ENCODE measurements around the gene ASPSCR1. TPM values are rescaled to one million over a fixed set of nuclear protein-coding genes. Genes with fewer than 3 reads are reported as not detected.

Gene ASPSCR1
- total and polyA plus RNA-seq, 2 of the 13 experiments (the other 11 are each of a cell fraction or from before 2014, with no cell fraction given), result 274 to 314 TPM

- TF ChIP-seq HOXA9 (CRISPR knock-in tag; IDR thresholded peaks at IDR 0.05; ENCODE audit: borderline replicate concordance) (no peak), NBN (conservative IDR thresholded peaks at IDR 0.05) (no peak), ZNF607 (CRISPR knock-in tag; IDR thresholded peaks at IDR 0.05; ENCODE audit: borderline replicate concordance) (peak; percentile 56; the same call in 1 of the 2 replicates), KLF15 (CRISPR knock-in tag; IDR thresholded peaks at IDR 0.05; ENCODE audit: borderline replicate concordance) (no peak), ZNF703 (CRISPR knock-in tag; IDR thresholded peaks at IDR 0.05; ENCODE audit: borderline replicate concordance) (no peak), ZNF343 (CRISPR knock-in tag; IDR thresholded peaks at IDR 0.05) (0 out of 2 replicates have a peak, but pooled peaks have one; percentile 33), GATAD1 (CRISPR knock-in tag; IDR thresholded peaks at IDR 0.05) (0 out of 2 replicates have a peak, but pooled peaks have one; percentile 42), GATAD2A (CRISPR knock-in tag; IDR thresholded peaks at IDR 0.05) (peak; percentile 47; the same call in 1 of the 2 replicates), THAP9 (CRISPR knock-in tag; IDR thresholded peaks at IDR 0.05; ENCODE audit: borderline replicate concordance) (peak; percentile 53; the same call in 1 of the 2 replicates), SP4 (CRISPR knock-in tag; IDR thresholded peaks at IDR 0.05) (0 out of 2 replicates have a peak, but pooled peaks have one; percentile 17), ZNF230 (CRISPR knock-in tag; IDR thresholded peaks at IDR 0.05) (no peak), ZNF326 (CRISPR knock-in tag; IDR thresholded peaks at IDR 0.05; ENCODE audit: borderline replicate concordance) (no peak; the same call in 1 of the 2 replicates), KDM2A (CRISPR knock-in tag; IDR thresholded peaks at IDR 0.05; ENCODE audit: borderline replicate concordance, low read depth) (peak; percentile 50; the same call in 1 of the 2 replicates), AKAP8 (CRISPR knock-in tag; IDR thresholded peaks at IDR 0.05) (no peak), CREM (IDR thresholded peaks at IDR 0.05) (no peak), CREM (CRISPR knock-in tag; IDR thresholded peaks at IDR 0.05) (no peak), KDM3A (CRISPR knock-in tag; IDR thresholded peaks at IDR 0.05; ENCODE audit: low read depth) (no peak), FOXP1 (IDR thresholded peaks at IDR 0.05) (no peak), FOXP1 (CRISPR knock-in tag; IDR thresholded peaks at IDR 0.05) (no peak), ZBTB42 (CRISPR knock-in tag; IDR thresholded peaks at IDR 0.05) (no peak), ELF1 (CRISPR knock-in tag; IDR thresholded peaks at IDR 0.05) (no peak), RELA (CRISPR knock-in tag; IDR thresholded peaks at IDR 0.05) (no peak; the same call in 1 of the 2 replicates), TAF1 (CRISPR knock-in tag; IDR thresholded peaks at IDR 0.05) (peak; percentile 44), RBFOX2 (IDR thresholded peaks at IDR 0.05; ENCODE audit: low read depth, low read length) (no peak), SPEN (CRISPR knock-in tag; IDR thresholded peaks at IDR 0.05; ENCODE audit: low read depth) (no peak; the same call in 1 of the 2 replicates)
- TF ChIP-seq, protein P1, sequence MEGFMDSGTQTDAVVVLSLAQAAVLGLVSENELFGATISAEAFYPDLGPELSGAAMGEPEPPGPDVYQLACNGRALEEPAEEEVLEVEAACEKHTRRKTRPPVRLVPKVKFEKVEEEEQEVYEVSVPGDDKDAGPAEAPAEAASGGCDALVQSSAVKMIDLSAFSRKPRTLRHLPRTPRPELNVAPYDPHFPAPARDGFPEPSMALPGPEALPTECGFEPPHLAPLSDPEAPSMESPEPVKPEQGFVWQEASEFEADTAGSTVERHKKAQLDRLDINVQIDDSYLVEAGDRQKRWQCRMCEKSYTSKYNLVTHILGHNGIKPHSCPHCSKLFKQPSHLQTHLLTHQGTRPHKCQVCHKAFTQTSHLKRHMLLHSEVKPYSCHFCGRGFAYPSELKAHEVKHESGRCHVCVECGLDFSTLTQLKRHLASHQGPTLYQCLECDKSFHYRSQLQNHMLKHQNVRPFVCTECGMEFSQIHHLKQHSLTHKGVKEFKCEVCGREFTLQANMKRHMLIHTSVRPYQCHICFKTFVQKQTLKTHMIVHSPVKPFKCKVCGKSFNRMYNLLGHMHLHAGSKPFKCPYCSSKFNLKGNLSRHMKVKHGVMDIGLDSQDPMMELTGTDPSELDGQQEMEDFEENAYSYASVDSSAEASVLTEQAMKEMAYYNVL (CRISPR knock-in tag; IDR thresholded peaks at IDR 0.05; ENCODE audit: borderline replicate concordance), result no peak
- TF ChIP-seq, protein P2, sequence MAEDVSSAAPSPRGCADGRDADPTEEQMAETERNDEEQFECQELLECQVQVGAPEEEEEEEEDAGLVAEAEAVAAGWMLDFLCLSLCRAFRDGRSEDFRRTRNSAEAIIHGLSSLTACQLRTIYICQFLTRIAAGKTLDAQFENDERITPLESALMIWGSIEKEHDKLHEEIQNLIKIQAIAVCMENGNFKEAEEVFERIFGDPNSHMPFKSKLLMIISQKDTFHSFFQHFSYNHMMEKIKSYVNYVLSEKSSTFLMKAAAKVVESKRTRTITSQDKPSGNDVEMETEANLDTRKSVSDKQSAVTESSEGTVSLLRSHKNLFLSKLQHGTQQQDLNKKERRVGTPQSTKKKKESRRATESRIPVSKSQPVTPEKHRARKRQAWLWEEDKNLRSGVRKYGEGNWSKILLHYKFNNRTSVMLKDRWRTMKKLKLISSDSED (CRISPR knock-in tag; IDR thresholded peaks at IDR 0.05), result 0 out of 2 replicates have a peak, but pooled peaks have one; percentile 72
These were observed 48.7 kb upstream of the ASPSCR1 start (continued) for GRCh38 chr17:81928544-81929252.
